ENCODE measurements around the gene MYO18B.

MYO18B gene

DNA sequence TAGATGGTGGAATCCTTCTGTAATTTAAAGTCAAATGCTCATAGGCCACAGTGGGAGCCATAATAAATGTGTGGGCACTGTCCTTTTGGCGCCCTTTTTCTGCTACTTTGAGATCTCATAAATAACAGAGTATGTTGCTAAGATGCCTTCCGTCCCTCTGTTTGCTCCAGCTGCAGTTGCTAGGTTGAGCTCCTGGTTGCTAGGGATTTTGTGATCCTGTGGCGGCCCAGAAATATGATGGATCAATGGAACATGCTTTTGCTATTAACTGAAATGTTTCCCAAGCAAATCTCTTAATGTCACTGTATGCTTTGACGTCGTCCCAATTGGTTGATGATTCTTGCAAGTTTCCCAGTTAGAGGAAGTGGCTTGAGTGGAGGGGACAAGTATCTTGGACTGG lies 53.5 kb downstream of the MYO18B start:
- no peaks in the 10 kb centered on the region for H3K9me3 Mint-ChIP-seq
- no peaks in the 10 kb centered on the region for H3K4me1 Mint-ChIP-seq (ENCODE audit: low read depth)
- H3K36me3 Mint-ChIP-seq (ENCODE audit: low read depth) = no peaks in the 10 kb centered on the region
- H3K27me3 Mint-ChIP-seq = peaks cover 8% of the 10 kb centered on the region
- no peak overlapping the region for H3K27ac Mint-ChIP-seq
- DNase-seq = no peak
- no peak overlapping the region for H3K4me3 Mint-ChIP-seq

DNA sequence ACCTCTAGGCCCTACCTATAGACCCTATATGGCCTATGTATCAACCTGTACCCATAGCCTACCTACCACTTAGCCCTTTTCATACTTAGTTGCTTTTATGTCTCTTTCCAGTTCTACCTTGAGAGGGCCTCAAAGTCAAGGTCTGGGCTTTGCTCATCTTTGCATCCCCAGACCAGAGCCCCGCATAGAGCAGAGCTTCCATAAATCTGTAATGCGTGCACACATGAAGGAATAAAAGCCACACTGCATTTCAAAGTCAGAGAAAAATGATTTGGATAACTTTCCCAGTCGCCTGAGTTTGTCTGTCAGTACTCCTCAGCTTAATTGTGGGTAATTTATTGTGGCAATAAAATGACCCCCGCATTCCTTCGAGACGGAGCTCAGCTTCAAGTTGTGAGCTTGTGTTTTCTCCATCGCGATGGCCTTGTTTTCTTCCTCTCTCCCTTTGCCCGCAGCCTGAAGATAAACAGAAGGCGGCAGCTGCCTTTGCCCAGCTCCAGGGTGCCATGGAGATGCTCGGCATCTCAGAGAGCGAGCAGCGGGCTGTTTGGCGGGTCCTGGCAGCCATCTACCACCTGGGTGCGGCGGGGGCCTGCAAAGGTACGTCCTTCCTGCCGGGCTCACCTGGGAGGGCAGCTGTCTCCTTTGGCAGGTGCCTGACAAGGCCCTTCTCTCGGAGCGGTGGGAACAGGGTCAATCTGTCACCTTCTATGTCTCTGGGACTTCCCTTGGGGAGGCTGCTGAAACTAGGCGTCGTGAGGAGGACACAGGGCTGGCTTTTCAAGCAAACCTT lies 55.7 kb downstream of the MYO18B start:
- H3K27ac Mint-ChIP-seq = no peak overlapping the region
- H3K36me3 Mint-ChIP-seq (ENCODE audit: low read depth) = no peaks in the 10 kb centered on the region
- H3K4me1 Mint-ChIP-seq (ENCODE audit: low read depth) = no peaks in the 10 kb centered on the region
- DNase-seq = no peak
- no peak overlapping the region for H3K4me3 Mint-ChIP-seq
- peaks cover 8% of the 10 kb centered on the region for H3K27me3 Mint-ChIP-seq
- H3K9me3 Mint-ChIP-seq = no peaks in the 10 kb centered on the region

DNA sequence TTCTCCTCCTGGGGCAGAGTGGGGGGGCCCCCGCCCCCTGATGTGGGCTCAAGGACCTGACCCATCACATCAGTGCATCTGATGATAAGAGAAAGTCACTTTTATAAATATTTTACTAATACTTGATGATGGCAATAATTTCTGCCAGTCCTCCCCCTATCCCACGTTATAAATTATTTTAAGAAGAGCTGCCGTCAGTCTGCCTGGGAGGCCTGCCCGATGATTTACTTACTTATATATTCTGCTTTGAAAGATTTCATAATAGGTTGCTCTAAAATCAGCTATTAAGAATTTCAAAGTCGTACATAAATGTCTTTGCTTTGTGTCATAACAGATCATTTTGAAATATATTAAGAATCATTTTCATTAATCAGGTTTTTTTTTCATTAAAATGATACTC lies 58.8 kb downstream of the MYO18B start:
- Mint-ChIP-seq H3K27ac (no peak overlapping the region), H3K4me3 (no peak overlapping the region), H3K36me3 (ENCODE audit: low read depth) (no peaks in the 10 kb centered on the region), H3K4me1 (ENCODE audit: low read depth) (no peaks in the 10 kb centered on the region), H3K27me3 (peaks cover 8% of the 10 kb centered on the region), H3K9me3 (no peaks in the 10 kb centered on the region)
- no peak for DNase-seq

DNA sequence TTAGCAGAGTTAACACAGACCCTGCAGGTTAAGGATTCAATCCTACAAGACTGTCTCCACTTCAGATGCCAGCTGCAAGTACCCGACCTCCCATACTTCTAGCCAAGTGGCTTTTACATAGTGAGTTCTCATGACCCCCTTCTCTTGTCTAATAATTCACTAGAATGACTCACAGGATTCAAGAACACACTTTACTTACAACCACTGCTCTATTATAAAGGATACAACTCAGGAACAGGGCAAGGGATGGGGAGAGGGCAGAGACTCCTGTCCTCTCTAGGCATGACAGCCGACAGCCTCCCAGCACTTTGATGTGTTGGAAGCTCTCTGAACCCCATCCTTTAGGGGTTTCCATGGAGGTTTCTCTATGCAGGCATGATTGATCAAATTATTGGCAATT lies 60.0 kb downstream of the MYO18B start:
- no peak for DNase-seq
- Mint-ChIP-seq H3K27me3 (peaks cover 8% of the 10 kb centered on the region), H3K27ac (no peak overlapping the region), H3K4me1 (ENCODE audit: low read depth) (no peaks in the 10 kb centered on the region), H3K4me3 (no peak overlapping the region), H3K36me3 (ENCODE audit: low read depth) (no peaks in the 10 kb centered on the region), H3K9me3 (no peaks in the 10 kb centered on the region)

DNA sequence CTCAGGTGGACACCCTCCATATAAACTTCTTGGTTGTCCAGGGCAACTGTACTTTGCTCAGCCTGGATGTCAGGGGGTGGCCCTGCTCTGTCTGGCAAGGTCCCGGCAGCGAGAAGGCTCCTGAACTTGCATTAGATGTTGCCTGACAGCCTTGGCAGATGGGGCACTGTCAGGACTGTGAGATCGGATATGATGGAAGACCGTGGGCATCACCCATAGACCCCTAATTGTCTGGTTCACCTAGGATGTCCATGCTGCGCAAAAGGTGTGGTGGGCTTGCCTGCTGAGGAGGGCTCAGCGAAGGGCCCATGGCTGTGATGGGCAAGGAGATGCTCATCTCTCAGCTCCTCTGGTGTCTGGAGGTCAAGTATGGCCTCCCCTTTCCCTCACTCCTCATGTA lies 62.7 kb downstream of the MYO18B start:
- Mint-ChIP-seq H3K4me1 (ENCODE audit: low read depth) (no peaks in the 10 kb centered on the region), H3K9me3 (no peaks in the 10 kb centered on the region), H3K36me3 (ENCODE audit: low read depth) (no peaks in the 10 kb centered on the region), H3K4me3 (no peak overlapping the region), H3K27me3 (no peaks in the 10 kb centered on the region), H3K27ac (no peak overlapping the region)
- no peak for DNase-seq

DNA sequence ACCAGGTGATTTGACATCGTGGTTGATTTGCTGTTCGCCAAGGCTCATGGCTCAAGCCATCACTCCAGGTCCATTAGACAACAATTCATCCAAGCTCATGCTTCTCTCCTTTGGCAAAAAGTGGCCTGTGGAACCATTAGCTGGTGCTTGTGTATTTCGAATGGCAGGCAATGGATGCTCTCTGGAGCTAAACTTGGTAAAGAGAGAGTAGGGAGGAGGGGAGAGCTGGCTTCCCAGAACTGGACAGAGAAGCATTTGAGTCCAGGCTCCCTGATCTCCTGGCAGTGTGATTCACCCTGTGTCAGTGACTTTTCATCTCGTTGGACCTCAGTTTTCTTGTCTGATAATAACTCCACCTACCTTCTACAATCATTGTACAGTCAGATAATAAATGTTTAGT lies 64.6 kb downstream of the MYO18B start:
- no peak overlapping the region for H3K4me3 Mint-ChIP-seq
- H3K27ac Mint-ChIP-seq = no peak overlapping the region
- H3K9me3 Mint-ChIP-seq = no peaks in the 10 kb centered on the region
- no peaks in the 10 kb centered on the region for H3K36me3 Mint-ChIP-seq (ENCODE audit: low read depth)
- DNase-seq = no peak
- no peaks in the 10 kb centered on the region for H3K27me3 Mint-ChIP-seq
- no peaks in the 10 kb centered on the region for H3K4me1 Mint-ChIP-seq (ENCODE audit: low read depth)

DNA sequence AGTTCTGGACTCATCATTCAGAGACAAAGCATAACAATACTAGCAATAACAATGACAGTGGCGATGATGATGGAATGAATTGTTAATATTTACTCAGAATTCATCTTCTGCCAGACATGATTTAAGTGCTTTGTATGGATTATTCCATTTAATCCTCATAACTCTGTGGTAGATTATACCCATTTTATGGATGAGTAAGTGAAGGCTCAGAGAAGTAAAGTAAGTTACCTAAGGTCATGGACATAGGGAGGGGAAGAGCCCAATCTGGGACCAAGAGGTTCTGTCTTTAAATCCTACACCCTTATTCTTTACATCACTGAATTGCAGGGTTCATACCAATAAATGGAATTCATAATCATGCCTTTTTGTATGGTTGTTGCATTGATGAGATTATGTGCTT lies 72.7 kb downstream of the MYO18B start:
- H3K4me3 Mint-ChIP-seq = no peak overlapping the region
- H3K9me3 Mint-ChIP-seq = no peaks in the 10 kb centered on the region
- H3K27me3 Mint-ChIP-seq = peaks cover 26% of the 10 kb centered on the region
- H3K4me1 Mint-ChIP-seq (ENCODE audit: low read depth) = no peaks in the 10 kb centered on the region
- no peaks in the 10 kb centered on the region for H3K36me3 Mint-ChIP-seq (ENCODE audit: low read depth)
- DNase-seq = no peak
- H3K27ac Mint-ChIP-seq = no peak overlapping the region

DNA sequence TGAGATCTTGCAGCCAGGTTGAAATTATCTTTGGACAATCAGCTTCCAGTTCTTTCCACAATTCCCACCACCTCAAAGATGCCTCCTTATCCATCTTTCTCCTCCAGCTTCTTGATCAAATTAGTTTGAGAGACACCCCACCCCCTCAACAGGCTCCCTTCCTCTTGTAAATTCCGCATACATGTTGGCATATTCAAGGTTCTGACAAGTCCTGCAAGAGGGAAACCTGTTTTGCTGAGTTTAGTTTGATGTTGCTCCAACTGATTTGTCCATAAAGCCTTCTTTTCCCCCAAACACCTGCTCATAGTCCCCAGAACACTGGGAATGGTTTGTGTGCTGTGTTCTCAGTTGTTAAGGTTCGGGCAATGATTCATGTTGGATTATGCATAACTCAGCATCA lies 73.6 kb downstream of the MYO18B start:
- Mint-ChIP-seq H3K27me3 (peaks cover 26% of the 10 kb centered on the region), H3K36me3 (ENCODE audit: low read depth) (no peaks in the 10 kb centered on the region), H3K4me3 (no peak overlapping the region), H3K4me1 (ENCODE audit: low read depth) (no peaks in the 10 kb centered on the region), H3K27ac (no peak overlapping the region), H3K9me3 (no peaks in the 10 kb centered on the region)
- no peak for DNase-seq

DNA sequence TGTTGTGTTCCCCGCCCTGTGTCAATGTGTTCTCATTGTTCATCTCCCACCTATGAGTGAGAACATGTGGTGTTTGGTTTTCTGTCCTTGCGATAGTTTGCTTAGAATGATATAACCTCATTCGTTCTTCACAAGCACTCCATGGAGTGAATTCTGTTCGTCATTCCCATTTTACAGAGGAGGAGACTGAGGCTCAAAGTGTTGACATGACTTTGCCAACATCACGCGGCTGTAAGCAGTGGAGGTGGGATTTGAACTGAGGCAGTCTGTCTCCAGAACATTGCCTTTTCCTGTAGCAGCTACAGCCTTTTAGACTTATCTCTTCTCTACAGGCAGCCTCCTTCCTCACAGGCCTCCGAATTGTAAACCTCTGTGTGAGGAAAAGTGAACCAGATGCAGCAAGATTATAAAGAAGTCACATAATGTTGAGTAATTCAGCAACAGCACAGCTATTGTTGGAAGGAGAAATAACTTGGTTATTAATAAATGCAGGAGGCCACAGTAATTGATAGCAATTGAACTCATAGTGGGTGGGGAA lies 74.6 kb downstream of the MYO18B start:
- peaks cover 26% of the 10 kb centered on the region for H3K27me3 Mint-ChIP-seq
- H3K4me1 Mint-ChIP-seq (ENCODE audit: low read depth) = no peaks in the 10 kb centered on the region
- H3K36me3 Mint-ChIP-seq (ENCODE audit: low read depth) = no peaks in the 10 kb centered on the region
- H3K4me3 Mint-ChIP-seq = no peak overlapping the region
- DNase-seq = no peak
- no peak overlapping the region for H3K27ac Mint-ChIP-seq
- no peaks in the 10 kb centered on the region for H3K9me3 Mint-ChIP-seq

DNA sequence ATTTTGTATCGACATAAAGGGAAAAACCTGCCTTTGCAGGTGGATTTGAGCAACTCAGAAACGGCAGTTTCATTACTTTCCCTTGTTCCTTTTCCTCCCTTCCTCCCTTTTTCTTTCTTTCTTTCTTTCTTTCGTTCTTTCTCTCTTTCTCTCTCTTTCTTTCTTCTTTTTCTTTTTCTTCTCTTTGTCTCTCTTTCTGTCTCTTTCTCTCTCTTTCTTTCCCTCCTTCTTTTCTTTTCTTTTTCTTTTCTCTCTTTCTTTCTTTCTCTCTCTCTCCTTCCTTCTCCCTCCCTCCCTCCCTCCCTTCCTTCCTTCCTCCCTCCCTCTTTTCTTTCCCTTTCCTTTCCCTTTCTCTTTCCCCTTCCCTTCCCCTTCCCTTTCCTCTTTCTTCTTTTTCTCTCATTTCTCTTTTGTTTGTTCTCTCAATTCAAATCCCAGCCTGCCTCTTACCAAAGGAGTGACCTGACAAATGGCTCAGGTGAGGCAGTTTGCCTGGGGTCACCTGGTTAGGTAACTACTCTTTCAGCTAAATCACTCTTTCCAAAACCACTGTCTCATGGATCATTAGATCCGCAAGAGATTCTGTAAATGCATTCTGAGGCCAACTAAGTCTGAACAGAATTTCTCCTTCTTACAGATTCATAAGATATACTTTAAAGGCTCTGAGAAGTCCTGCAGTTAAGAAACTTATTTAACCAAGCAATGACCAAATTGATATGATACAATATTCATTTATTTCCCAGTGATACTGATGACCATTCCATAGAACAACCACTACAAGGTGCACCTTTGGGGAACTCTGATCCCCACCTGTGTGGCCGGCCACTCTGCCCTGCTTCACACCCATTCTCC lies 75.3 kb downstream of the MYO18B start:
- Mint-ChIP-seq H3K9me3 (no peaks in the 10 kb centered on the region), H3K27me3 (peaks cover 31% of the 10 kb centered on the region)

DNA sequence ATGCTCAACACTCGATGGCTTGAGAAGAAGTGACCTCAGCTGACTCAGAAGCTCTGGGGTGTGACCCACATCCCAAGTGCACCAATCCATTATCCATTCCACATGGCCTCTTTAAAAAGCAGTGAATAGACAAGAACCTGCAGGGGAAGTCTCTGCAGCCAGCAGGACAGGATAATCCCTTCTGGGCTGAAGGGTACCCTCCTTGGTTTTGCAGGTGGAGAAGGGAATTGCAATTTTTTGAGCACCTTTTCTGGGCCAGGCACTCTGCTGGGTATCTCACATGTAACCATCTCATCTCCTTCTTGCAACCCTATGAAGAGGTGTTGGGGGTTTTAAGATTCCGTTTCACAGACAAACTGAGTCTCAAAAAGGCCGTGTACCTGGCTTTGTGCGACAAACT lies 76.6 kb downstream of the MYO18B start:
- Mint-ChIP-seq H3K36me3 (ENCODE audit: low read depth) (no peaks in the 10 kb centered on the region), H3K27me3 (peaks cover 34% of the 10 kb centered on the region), H3K4me3 (no peak overlapping the region), H3K4me1 (ENCODE audit: low read depth) (no peaks in the 10 kb centered on the region), H3K27ac (no peak overlapping the region), H3K9me3 (no peaks in the 10 kb centered on the region)
- no peak for DNase-seq

More for the DNA sequence above, 75.3 kb downstream of the MYO18B start:
- Mint-ChIP-seq H3K36me3 (ENCODE audit: low read depth) (no peaks in the 10 kb centered on the region), H3K27ac (no peak overlapping the region), H3K4me1 (ENCODE audit: low read depth) (no peaks in the 10 kb centered on the region), H3K4me3 (no peak overlapping the region)
- no peak for DNase-seq

DNA sequence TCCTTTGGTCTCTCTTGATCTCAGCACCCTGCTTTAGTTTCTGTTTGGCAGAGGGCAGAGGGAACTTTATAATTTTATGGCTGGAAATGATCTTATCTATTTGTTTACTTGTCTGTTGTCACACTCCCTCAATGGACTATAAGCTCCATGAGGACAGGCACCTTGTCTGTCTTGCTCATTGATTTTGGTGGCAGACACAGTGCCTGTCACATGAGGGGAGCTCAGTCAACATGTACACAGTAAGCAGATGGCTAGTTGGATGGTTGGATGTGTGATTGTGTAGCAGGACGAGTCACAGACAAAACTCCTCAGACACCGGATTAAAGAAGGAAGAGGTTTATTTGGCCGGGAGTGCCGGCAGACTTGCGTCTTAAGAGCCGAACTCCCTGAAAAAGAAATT lies 80.4 kb downstream of the MYO18B start:
- Mint-ChIP-seq H3K27me3 (peaks cover 36% of the 10 kb centered on the region), H3K4me1 (ENCODE audit: low read depth) (no peaks in the 10 kb centered on the region), H3K4me3 (no peak overlapping the region), H3K36me3 (ENCODE audit: low read depth) (no peaks in the 10 kb centered on the region), H3K27ac (no peak overlapping the region), H3K9me3 (no peaks in the 10 kb centered on the region)
- no peak for DNase-seq

DNA sequence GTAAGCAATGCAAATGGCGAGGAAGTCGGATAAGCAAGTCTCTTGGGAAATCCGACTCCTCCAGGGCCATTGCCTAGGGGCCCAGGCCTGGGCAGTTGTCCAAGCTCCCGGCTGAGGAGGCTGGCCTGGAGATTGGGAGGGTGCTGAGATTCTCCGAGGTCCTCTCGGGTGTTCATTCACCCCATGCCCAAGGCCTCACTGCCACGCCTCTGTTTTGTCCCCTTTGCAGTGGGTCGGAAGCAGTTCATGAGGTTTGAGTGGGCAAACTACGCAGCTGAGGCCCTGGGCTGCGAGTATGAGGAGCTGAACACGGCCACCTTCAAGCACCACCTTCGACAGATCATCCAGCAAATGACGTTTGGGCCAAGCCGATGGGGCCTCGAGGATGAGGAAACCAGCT lies 81.3 kb downstream of the MYO18B start:
- Mint-ChIP-seq H3K27me3 (peaks cover 29% of the 10 kb centered on the region), H3K4me1 (ENCODE audit: low read depth) (no peaks in the 10 kb centered on the region), H3K27ac (no peak overlapping the region), H3K36me3 (ENCODE audit: low read depth) (no peaks in the 10 kb centered on the region), H3K4me3 (no peak overlapping the region), H3K9me3 (no peaks in the 10 kb centered on the region)
- DNase-seq = no peak

DNA sequence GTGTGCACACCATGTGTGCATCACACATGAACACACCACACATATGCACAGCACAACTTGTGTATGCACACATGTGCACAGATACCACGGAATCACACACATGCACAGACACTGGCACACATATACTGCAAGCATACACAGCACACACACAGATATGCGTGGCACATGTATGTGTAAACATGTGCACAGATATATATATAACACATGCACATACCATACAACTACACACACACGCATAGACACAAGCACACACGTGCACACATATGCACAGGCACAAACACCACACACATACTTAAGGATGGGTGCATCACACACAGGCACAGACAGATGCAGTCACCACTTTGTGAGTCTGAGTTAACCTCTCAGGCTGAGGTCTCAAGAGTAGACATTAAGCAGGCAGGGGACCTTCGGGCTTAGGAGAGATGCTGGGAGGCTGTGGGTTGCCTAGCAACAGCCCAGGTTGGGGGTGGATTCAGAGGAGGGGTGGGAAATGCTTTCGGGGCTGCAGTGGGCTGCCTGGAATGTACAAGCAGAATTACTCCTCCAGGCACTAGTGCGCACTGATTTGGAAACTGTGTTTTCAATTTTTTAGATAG lies 82.9 kb downstream of the MYO18B start:
- no peaks in the 10 kb centered on the region for H3K9me3 Mint-ChIP-seq
- H3K27ac Mint-ChIP-seq = no peak overlapping the region
- no peak overlapping the region for H3K4me3 Mint-ChIP-seq
- no peaks in the 10 kb centered on the region for H3K36me3 Mint-ChIP-seq (ENCODE audit: low read depth)
- H3K4me1 Mint-ChIP-seq (ENCODE audit: low read depth) = no peaks in the 10 kb centered on the region
- H3K27me3 Mint-ChIP-seq = peaks cover 22% of the 10 kb centered on the region
- DNase-seq = no peak

DNA sequence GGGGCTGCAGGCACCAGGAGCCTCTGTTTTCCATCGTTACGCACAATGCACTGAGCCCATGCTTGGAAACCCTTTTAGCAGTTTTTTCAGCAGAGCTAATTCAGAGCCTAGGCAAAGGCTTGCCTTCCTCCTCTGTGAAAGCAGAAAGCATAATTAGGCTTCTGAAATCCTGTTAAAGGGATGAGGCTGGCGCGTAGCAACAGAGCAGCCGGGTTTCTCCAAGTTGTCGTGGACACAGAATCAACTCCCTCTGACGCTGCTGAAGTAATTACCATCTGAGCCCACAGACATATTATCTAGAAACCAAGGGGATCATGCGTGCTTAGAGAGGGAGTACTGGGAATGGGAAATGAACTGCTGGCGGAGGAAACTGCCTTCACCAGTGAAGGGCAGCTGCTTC lies 85.4 kb downstream of the MYO18B start:
- Mint-ChIP-seq H3K36me3 (ENCODE audit: low read depth) (no peaks in the 10 kb centered on the region), H3K27ac (no peak overlapping the region), H3K27me3 (peaks cover 16% of the 10 kb centered on the region), H3K9me3 (no peaks in the 10 kb centered on the region), H3K4me3 (no peak overlapping the region), H3K4me1 (ENCODE audit: low read depth) (no peaks in the 10 kb centered on the region)
- DNase-seq = no peak
